Smooth muscle cell (in vitro differentiated cells): Measurements from ENCODE around the gene ASCL5. TPM values are rescaled to one million over a fixed set of nuclear protein-coding genes. Genes with fewer than 3 reads are reported as not detected.

Experiments used
- DNase-seq: peaks from one replicate; lab custom pipeline; 2025; ENCODE audit not compliant: unreplicated experiment; lab: John Stamatoyannopoulos, UW
- H2AFZ ChIP-seq: fragments of 200-600 bp; sonication (generic); 2 replicates; pipeline ENCODE4 v1.6.0; 2016; ENCODE audit warnings: antibody characterized with exemption, low read depth, mild to moderate bottlenecking
- H3F3A ChIP-seq: fragments of 200-600 bp; sonication (generic); 2 replicates; pipeline ENCODE4 v1.6.0; 2017; ENCODE audit warnings: antibody characterized with exemption, low read depth
- H3K27ac ChIP-seq: fragments of 200-600 bp; sonication (generic); 2 replicates; pipeline ENCODE4 v1.5.1; 2016; ENCODE audit warnings: low read depth, mild to moderate bottlenecking
- H3K27me3 ChIP-seq: fragments of 200-600 bp; sonication (generic); 2 replicates; pipeline ENCODE4 v1.6.1; 2016; ENCODE audit warnings: low read depth, mild to moderate bottlenecking
- H3K36me3 ChIP-seq: fragments of 200-600 bp; sonication (generic); 2 replicates; pipeline ENCODE4 v1.5.1; 2016; ENCODE audit warnings: low read depth
- H3K4me1 ChIP-seq: fragments of 200-600 bp; sonication (generic); 2 replicates; pipeline ENCODE4 v1.5.1; 2016; ENCODE audit warnings: low read depth
- H3K4me2 ChIP-seq: fragments of 200-600 bp; sonication (generic); 2 replicates; pipeline ENCODE4 v1.6.0; 2016; ENCODE audit warnings: mild to moderate bottlenecking
- H3K4me3 ChIP-seq: fragments of 200-600 bp; sonication (generic); 2 replicates; pipeline ENCODE4 v1.5.1; 2016; ENCODE audit warnings: mild to moderate bottlenecking
- H3K79me2 ChIP-seq: fragments of 200-600 bp; sonication (generic); 2 replicates; pipeline ENCODE4 v1.6.0; 2016; ENCODE audit warnings: low read depth, mild to moderate bottlenecking
- H3K9ac ChIP-seq: fragments of 200-600 bp; sonication (generic); 2 replicates; pipeline ENCODE4 v1.6.0; 2016; ENCODE audit warnings: low read depth
- H3K9me3 ChIP-seq: fragments of 200-600 bp; sonication (generic); replicated peaks from 2 replicates; pipeline ENCODE4 v1.5.1; 2016; ENCODE audit warnings: low read depth
- H4K20me1 ChIP-seq: fragments of 200-600 bp; sonication (generic); 2 replicates; pipeline ENCODE4 v1.6.0; 2016; ENCODE audit warnings: low read depth
- CTCF ChIP-seq: fragments of 200-600 bp; sonication (generic); IDR thresholded peaks from 2 replicates; pipeline ENCODE4 v1.5.1; 2017; ENCODE audit warnings: borderline replicate concordance, mild to moderate bottlenecking, antibody characterized with exemption; ENCODE audit not compliant: insufficient read depth, poor library complexity, severe bottlenecking
- WGBS: methylation state at CpG from one replicate; pipeline ENCODE4 v1.1.7; 2016; ENCODE audit warnings: low lambda C conversion rate; 5-methylcytosine and 5-hydroxymethylcytosine counted together
- polyA plus RNA-seq: library from polyadenylated mRNA; unstranded; fragments of >200 nt; fragmentation: Nextera tagmentation; extraction: Ambion mirVana; gene quantifications from 2 replicates; pipeline ENCODE4 v1.2.1, GENCODE V29; 2016
- total RNA-seq: library from RNA; depleted of rRNA; stranded (reverse); fragments of >200 nt; gene quantifications from 2 replicates; pipeline ENCODE4 v1.2.3, GENCODE V29; 2014

The ASCL5 gene
- total and polyA plus RNA-seq, 2 experiments from 2014 or later = not detected

- Histone ChIP-seq H3K36me3 (no peaks in the 10 kb centered on the region), H3K4me2 (no peak overlapping the region), H3F3A (no peaks in the 10 kb centered on the region), H3K4me1 (no peaks in the 10 kb centered on the region), H3K27ac (no peak overlapping the region), H3K27me3 (no peaks in the 10 kb centered on the region), H3K4me3 (no peak overlapping the region), H3K79me2 (no peaks in the 10 kb centered on the region), H3K9me3 (no peaks in the 10 kb centered on the region), H3K9ac (no peak overlapping the region), H4K20me1 (no peaks in the 10 kb centered on the region), H2AFZ (no peak overlapping the region)
- 82% methylated on average over 7 of the region's 7 CpGs for WGBS
- no peak for TF ChIP-seq CTCF
- no peak for DNase-seq
Observed at GRCh38 chr1:201076092-201076491, 50.9 kb downstream of the ASCL5 start.

DNA sequence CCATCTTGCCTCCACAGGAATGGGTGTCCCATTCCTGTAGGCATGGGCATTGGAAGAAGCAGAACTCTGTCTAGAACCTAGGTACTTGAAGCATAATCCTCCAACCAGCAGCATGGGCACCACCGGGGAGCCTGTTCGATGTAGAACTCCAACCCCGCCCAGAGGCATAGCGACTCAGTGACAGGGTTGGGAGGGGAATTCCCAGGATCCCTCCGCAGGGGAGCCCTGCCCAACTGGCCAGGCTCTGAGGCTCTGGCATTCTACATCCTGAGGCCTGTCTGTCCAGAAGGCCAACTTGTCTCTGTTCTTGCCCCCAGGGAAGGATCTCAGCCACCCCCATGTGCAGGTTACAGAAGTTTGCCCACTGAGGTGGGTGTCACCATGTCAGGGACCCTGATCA is 53.0 kb downstream of the ASCL5 start:
- no peak overlapping the region for H3K4me2 ChIP-seq
- TF ChIP-seq CTCF = no peak
- H3K4me1 ChIP-seq = no peaks in the 10 kb centered on the region
- no peaks in the 10 kb centered on the region for H3K79me2 ChIP-seq
- H3F3A ChIP-seq = no peaks in the 10 kb centered on the region
- no peak overlapping the region for H3K27ac ChIP-seq
- H3K4me3 ChIP-seq = no peak overlapping the region
- no peaks in the 10 kb centered on the region for H4K20me1 ChIP-seq
- no peaks in the 10 kb centered on the region for H3K27me3 ChIP-seq
- DNase-seq = no peak
- H2AFZ ChIP-seq = no peak overlapping the region
- WGBS = 73% methylated on average over 5 of the region's 5 CpGs
- H3K9me3 ChIP-seq = no peaks in the 10 kb centered on the region
- H3K36me3 ChIP-seq = no peaks in the 10 kb centered on the region
- no peak overlapping the region for H3K9ac ChIP-seq

DNA sequence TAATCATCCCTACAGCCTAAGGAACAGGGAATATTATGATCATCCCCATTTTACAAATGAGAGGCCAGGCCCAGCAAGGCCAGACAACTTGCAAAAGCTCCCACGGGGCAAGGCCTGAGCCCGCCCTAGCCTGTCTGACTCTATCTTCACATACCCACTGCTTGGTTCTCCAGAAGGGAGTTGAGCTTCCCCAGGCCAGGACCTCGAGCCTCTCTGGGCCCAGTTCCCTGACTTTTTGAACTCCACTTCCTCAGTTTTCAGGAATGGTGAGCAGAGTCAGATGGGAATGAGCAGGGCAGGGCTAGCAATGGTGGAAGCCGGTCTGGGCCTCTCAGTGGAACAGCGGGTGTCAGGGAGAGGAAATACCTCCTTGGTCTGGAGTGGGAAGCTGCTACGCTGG is 54.1 kb downstream of the ASCL5 start:
- no peaks in the 10 kb centered on the region for H3K27me3 ChIP-seq
- no peak overlapping the region for H3K4me2 ChIP-seq
- no peaks in the 10 kb centered on the region for H4K20me1 ChIP-seq
- no peaks in the 10 kb centered on the region for H3F3A ChIP-seq
- H3K36me3 ChIP-seq = no peaks in the 10 kb centered on the region
- WGBS = 84% methylated on average over 6 of the region's 6 CpGs
- H2AFZ ChIP-seq = no peak overlapping the region
- no peak overlapping the region for H3K4me3 ChIP-seq
- H3K79me2 ChIP-seq = no peaks in the 10 kb centered on the region
- H3K4me1 ChIP-seq = no peaks in the 10 kb centered on the region
- no peak for DNase-seq
- H3K9ac ChIP-seq = no peak overlapping the region
- no peak overlapping the region for H3K27ac ChIP-seq
- no peaks in the 10 kb centered on the region for H3K9me3 ChIP-seq
- no peak for TF ChIP-seq CTCF

DNA sequence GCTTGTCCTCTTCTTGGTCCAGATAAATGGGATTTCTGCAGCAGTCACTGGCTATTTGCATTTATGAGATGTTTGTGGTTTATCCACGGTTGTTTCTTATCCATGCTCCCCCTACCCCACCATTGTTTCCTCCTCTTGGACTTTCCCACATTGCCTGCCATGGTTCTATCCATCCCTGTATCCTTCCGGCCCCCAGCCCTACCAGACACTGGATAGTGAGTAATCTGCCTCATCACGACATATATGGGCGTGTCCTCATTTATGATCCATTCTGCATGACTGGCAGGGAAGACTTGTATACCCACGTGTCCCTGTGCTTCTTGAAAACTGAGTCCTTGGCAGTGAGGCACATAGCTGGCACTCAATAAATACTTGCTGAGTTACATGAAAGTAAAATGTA is 54.8 kb downstream of the ASCL5 start:
- no peaks in the 10 kb centered on the region for H3K79me2 ChIP-seq
- WGBS = 68% methylated on average over 5 of the region's 5 CpGs
- H4K20me1 ChIP-seq = no peaks in the 10 kb centered on the region
- no peaks in the 10 kb centered on the region for H3F3A ChIP-seq
- H3K27ac ChIP-seq = no peak overlapping the region
- H3K27me3 ChIP-seq = no peaks in the 10 kb centered on the region
- no peaks in the 10 kb centered on the region for H3K9me3 ChIP-seq
- H3K36me3 ChIP-seq = no peaks in the 10 kb centered on the region
- H3K4me1 ChIP-seq = no peaks in the 10 kb centered on the region
- no peak for DNase-seq
- TF ChIP-seq CTCF = no peak
- no peak overlapping the region for H3K4me3 ChIP-seq
- no peak overlapping the region for H2AFZ ChIP-seq
- H3K9ac ChIP-seq = no peak overlapping the region
- no peak overlapping the region for H3K4me2 ChIP-seq
